K562 (cell line): ENCODE results near the gene STAT4. TPM values are rescaled to one million over a fixed set of nuclear protein-coding genes. Genes with fewer than 3 reads are reported as not detected.

ENCODE experiments used
- ATAC-seq: fragments of 200-7000 bp; cut with Tn5 transposase; 3 replicates; pipeline ENCODE4 v1.9.1; 2020; ENCODE audit warnings: moderate library complexity
- BruUV-seq: library from RNA; stranded (reverse); fragments of 400-500 nt; replicated peaks from 2 replicates; lab custom pipeline; 2021; lab: Mats Ljungman, UMichigan
- CTCF ChIA-PET: fragments of 300-600 bp; formaldehyde crosslinking; extraction: SDS; loops from one replicate; lab custom pipeline; 2021; ENCODE audit warnings: low intra/inter-chr PET ratio; lab: Yijun Ruan, JAX
- POLR2A ChIA-PET: fragments of 300-600, 350-650 bp; sonication (Branson Sonifier 250); formaldehyde crosslinking; extraction: SDS; loops from one replicate; lab custom pipeline; 2021; ENCODE audit warnings: antibody characterized with exemption, inconsistent platforms; lab: Yijun Ruan, JAX
- DNase-seq, 4 experiments: peaks; one replicate each; pipeline versions ENCODE4 v3.0.0 to v3.0.0-alpha.2; 2011 to 2018; ENCODE audit warnings: low spot score in 3 of 4, mixed read lengths in 3 of 4; ENCODE audit errors: extremely low read depth in 1 of 4
- FAIRE-seq: peaks from 2 replicates; lab custom pipeline; 2011; peaks lifted over from hg19 to GRCh38; lab: Jason Lieb, UNC
- H2AFZ ChIP-seq: 2 replicates; pipeline ENCODE4 v1.6.0; 2011; ENCODE audit warnings: low read depth, low read length, control low read depth, inconsistent platforms
- H3K27ac ChIP-seq: fragments of 200-600 bp; 3 replicates; pipeline ENCODE4 v1.8.0; 2011; ENCODE audit warnings: low read depth, mild to moderate bottlenecking, control low read depth, inconsistent platforms, low read length, moderate library complexity, mixed read lengths; ENCODE audit errors: extremely low read depth
- H3K27me3 ChIP-seq, 2 experiments: fragments of 300-600 bp in 1 of 2; 2 replicates in 1 of 2; 3 replicates in 1 of 2; pipeline versions ENCODE4 v1.6.0 to v1.8.0; 2011; ENCODE audit warnings: inconsistent platforms in 2 of 2, low read length in 2 of 2, mild to moderate bottlenecking in 1 of 2, mixed read lengths in 1 of 2, moderate library complexity in 1 of 2; ENCODE audit not compliant: control insufficient read depth in 2 of 2, insufficient read depth in 2 of 2
- H3K36me3 ChIP-seq: fragments of 300-600 bp; 3 replicates; pipeline ENCODE4 v1.8.0; 2011; ENCODE audit warnings: mild to moderate bottlenecking, low read length, inconsistent platforms; ENCODE audit not compliant: control insufficient read depth, insufficient read depth
- H3K4me1 ChIP-seq, 2 experiments: fragments of 200-600 bp in 1 of 2; replicated peaks in 1 of 2; 2 replicates in 1 of 2; 3 replicates in 1 of 2; pipeline versions ENCODE4 v1.5.1 to v1.8.0; 2011; ENCODE audit warnings: inconsistent platforms in 2 of 2, low read length in 2 of 2, mild to moderate bottlenecking in 1 of 2, mixed read lengths in 1 of 2, moderate library complexity in 1 of 2; ENCODE audit not compliant: control insufficient read depth in 2 of 2, insufficient read depth in 2 of 2
- H3K4me2 ChIP-seq: 2 replicates; pipeline ENCODE4 v1.6.1; 2011; ENCODE audit warnings: low read length, control low read depth, inconsistent platforms, mixed read lengths; ENCODE audit not compliant: insufficient read depth
- H3K4me3 ChIP-seq: fragments of 200-600 bp; sonication (generic), shearing (Covaris generic); 2 replicates; pipeline ENCODE4 v1.5.1; 2016; ENCODE audit warnings: control low read depth, inconsistent platforms
- H3K79me2 ChIP-seq: fragments of 200-600 bp; 3 replicates; pipeline ENCODE4 v1.8.0; 2011; ENCODE audit warnings: low read length, inconsistent platforms; ENCODE audit not compliant: control insufficient read depth, insufficient read depth
- H3K9ac ChIP-seq, 2 experiments: 2 replicates each; pipeline versions ENCODE4 v1.6.0 to v1.6.1; 2011; ENCODE audit warnings: low read depth in 2 of 2, low read length in 2 of 2, control low read depth in 1 of 2, inconsistent platforms in 1 of 2, mild to moderate bottlenecking in 1 of 2, mixed read lengths in 1 of 2; ENCODE audit not compliant: insufficient read depth in 1 of 2
- H3K9me1 ChIP-seq: one replicate; pipeline ENCODE4 v1.6.0; 2011; ENCODE audit warnings: inconsistent platforms, mild to moderate bottlenecking, low read length, moderate library complexity; ENCODE audit not compliant: control insufficient read depth, insufficient read depth
- H3K9me3 ChIP-seq: replicated peaks from 2 replicates; pipeline ENCODE4 v1.5.1; 2011; ENCODE audit warnings: low read depth, low read length, inconsistent platforms; ENCODE audit not compliant: control insufficient read depth, insufficient read depth
- H4K20me1 ChIP-seq: replicated peaks from 2 replicates; pipeline ENCODE4 v1.6.1; 2011; ENCODE audit warnings: low read length, inconsistent platforms, mixed read lengths; ENCODE audit not compliant: control insufficient read depth, insufficient read depth
- BMI1 ChIP-seq: fragments of 150-350 bp; IDR thresholded peaks from 2 replicates; pipeline ENCODE4 v1.6.1; 2014; ENCODE audit warnings: low read length
- EWSR1 ChIP-seq: fragments of 450-650 bp; IDR thresholded peaks from 2 replicates; pipeline ENCODE4 v1.6.1; 2018; ENCODE audit warnings: borderline replicate concordance, mild to moderate bottlenecking, low read depth, moderate library complexity; ENCODE audit not compliant: partially characterized antibody
- HOXB6 ChIP-seq: fragments of 250-450 bp; sonication (Bioruptor Pico); IDR thresholded peaks from 2 replicates; pipeline ENCODE4 v1.5.1; 2022; ENCODE audit warnings: mild to moderate bottlenecking, borderline replicate concordance
- KLF13 ChIP-seq: fragments of 450-650 bp; IDR thresholded peaks from 2 replicates; pipeline ENCODE4 v1.6.1; 2016; ENCODE audit warnings: missing genetic modification characterization, low read depth, mild to moderate bottlenecking, missing compliant biosample characterization, moderate library complexity, borderline replicate concordance
- NONO ChIP-seq, 2 experiments: fragments of 200-400 bp in 1 of 2; fragments of 450-650 bp in 1 of 2; formaldehyde crosslinking in 1 of 2; IDR thresholded peaks; 2 replicates each; pipeline ENCODE4 v1.6.1; 2017; ENCODE audit warnings: low read depth in 2 of 2, mild to moderate bottlenecking in 2 of 2, moderate library complexity in 2 of 2, low read length in 1 of 2
- RBM17 ChIP-seq: fragments of 200-400 bp; formaldehyde crosslinking; IDR thresholded peaks from 2 replicates; pipeline ENCODE4 v1.6.1; 2017; ENCODE audit warnings: low read depth, mild to moderate bottlenecking, low read length, borderline replicate concordance
- SIRT6 ChIP-seq: IDR thresholded peaks from one replicate; pipeline ENCODE4 v1.6.1; 2012; ENCODE audit warnings: low read depth, mild to moderate bottlenecking, control low read depth, inconsistent platforms, low read length, moderate library complexity
- TAF15 ChIP-seq: fragments of 200-400 bp; formaldehyde crosslinking; IDR thresholded peaks from 2 replicates; pipeline ENCODE4 v1.6.1; 2017; ENCODE audit warnings: mild to moderate bottlenecking, low read depth, low read length, moderate library complexity
- ZC3H11A ChIP-seq: IDR thresholded peaks from 2 replicates; pipeline ENCODE4 v1.6.1; 2012; ENCODE audit warnings: low read depth, low read length, improper control_type of control experiment
- WGBS: fragments of 100-300 bp; shearing (Covaris generic); methylation state at CpG from one replicate; pipeline ENCODE4 v1.1.6; 2016; ENCODE audit warnings: low coverage, mixed read lengths; ENCODE audit not compliant: insufficient coverage; ENCODE audit errors: missing lambda C conversion rate; 5-methylcytosine and 5-hydroxymethylcytosine counted together
- in situ Hi-C: fragments of 300-500 bp; cut with MboI; formaldehyde crosslinking; loops from 4 replicates; pipeline ENCODE4 v1.15.0; 2018; ENCODE audit warnings: inconsistent platforms, mixed read lengths
- intact Hi-C: fragments of 100-400 bp; cut with micrococcal nuclease; formaldehyde crosslinking; loops from 2 replicates; pipeline ENCODE4 v1.14.2; 2022
- polyA plus RNA-seq, 8 experiments: library from polyadenylated mRNA; depleted of rRNA in 4 of 8; stranded (reverse) in 5 of 8; unstranded in 3 of 8; fragments of >200 nt; fragmentation: Nextera tagmentation in 2 of 8; fragmentation: Illumina TruSeq in 1 of 8; extraction: Ambion mirVana in 2 of 8; extraction: Trizol in 1 of 8; gene quantifications; 2 replicates each; pipeline versions ENCODE4 v1.2.1 to v1.2.3, GENCODE V29; 2011 to 2014; ENCODE audit warnings: inconsistent platforms in 1 of 8, missing spikeins in 1 of 8
- total RNA-seq, 7 experiments: library from RNA; depleted of rRNA in 6 of 7; stranded (reverse); fragments of >200 nt in 6 of 7; fragmentation: Illumina TruSeq in 2 of 7; extraction: Trizol in 2 of 7; gene quantifications; 2 replicates each; pipeline versions ENCODE4 v1.2.1 to v1.2.3, GENCODE V29; 2011 to 2021; ENCODE audit warnings: low replicate concordance in 1 of 7
- TF ChIP-seq, protein P1 (sequence below): fragments of 450-650 bp; formaldehyde crosslinking; IDR thresholded peaks from 2 replicates; pipeline ENCODE4 v1.4.0; 2022; ENCODE audit warnings: mild to moderate bottlenecking, moderate library complexity
- TF ChIP-seq, protein P2 (sequence below): sonication (generic); formaldehyde crosslinking; IDR thresholded peaks from 2 replicates; pipeline ENCODE4 v1.4.0; 2020; ENCODE audit warnings: mild to moderate bottlenecking, missing genetic modification reagents

STAT4 gene
- total and polyA plus RNA-seq, 9 of the 15 experiments (the other 6 are each of a cell fraction or from before 2014, with no cell fraction given) = 0.01 to 0.06 (median 0.03) TPM; not detected in 6

GRCh38 chr2:191053256-191053655, 97.5 kb downstream of the STAT4 start:
- TF ChIP-seq EWSR1 = no peak
- TF ChIP-seq ZC3H11A = no peak
- no peak for TF ChIP-seq HOXB6 (CRISPR knock-in tag)
- TF ChIP-seq RBM17 = no peak
- no peak for TF ChIP-seq TAF15
- TF ChIP-seq, protein P1, sequence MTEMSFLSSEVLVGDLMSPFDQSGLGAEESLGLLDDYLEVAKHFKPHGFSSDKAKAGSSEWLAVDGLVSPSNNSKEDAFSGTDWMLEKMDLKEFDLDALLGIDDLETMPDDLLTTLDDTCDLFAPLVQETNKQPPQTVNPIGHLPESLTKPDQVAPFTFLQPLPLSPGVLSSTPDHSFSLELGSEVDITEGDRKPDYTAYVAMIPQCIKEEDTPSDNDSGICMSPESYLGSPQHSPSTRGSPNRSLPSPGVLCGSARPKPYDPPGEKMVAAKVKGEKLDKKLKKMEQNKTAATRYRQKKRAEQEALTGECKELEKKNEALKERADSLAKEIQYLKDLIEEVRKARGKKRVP (CRISPR knock-in tag) = no peak
- no peak for TF ChIP-seq KLF13
- TF ChIP-seq SIRT6 = no peak
- no peak for TF ChIP-seq NONO (IDR thresholded peaks at IDR 0.05; ENCODE audit: low read depth in 2 of 2, low read length in 1 of 2)
- TF ChIP-seq BMI1 = no peak
- TF ChIP-seq, protein P2, sequence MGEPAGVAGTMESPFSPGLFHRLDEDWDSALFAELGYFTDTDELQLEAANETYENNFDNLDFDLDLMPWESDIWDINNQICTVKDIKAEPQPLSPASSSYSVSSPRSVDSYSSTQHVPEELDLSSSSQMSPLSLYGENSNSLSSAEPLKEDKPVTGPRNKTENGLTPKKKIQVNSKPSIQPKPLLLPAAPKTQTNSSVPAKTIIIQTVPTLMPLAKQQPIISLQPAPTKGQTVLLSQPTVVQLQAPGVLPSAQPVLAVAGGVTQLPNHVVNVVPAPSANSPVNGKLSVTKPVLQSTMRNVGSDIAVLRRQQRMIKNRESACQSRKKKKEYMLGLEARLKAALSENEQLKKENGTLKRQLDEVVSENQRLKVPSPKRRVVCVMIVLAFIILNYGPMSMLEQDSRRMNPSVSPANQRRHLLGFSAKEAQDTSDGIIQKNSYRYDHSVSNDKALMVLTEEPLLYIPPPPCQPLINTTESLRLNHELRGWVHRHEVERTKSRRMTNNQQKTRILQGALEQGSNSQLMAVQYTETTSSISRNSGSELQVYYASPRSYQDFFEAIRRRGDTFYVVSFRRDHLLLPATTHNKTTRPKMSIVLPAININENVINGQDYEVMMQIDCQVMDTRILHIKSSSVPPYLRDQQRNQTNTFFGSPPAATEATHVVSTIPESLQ (CRISPR knock-in tag) = no peak
- intact Hi-C loops = no loop called here
- no peaks in the 10 kb centered on the region for H3K4me1 ChIP-seq
- H3K4me3 ChIP-seq = no peak overlapping the region
- H3K79me2 ChIP-seq = no peaks in the 10 kb centered on the region
- 2% methylated on average over 6 of the region's 6 CpGs for WGBS
- DNase-seq = no peak
- POLR2A ChIA-PET = interaction anchor here (1.7 kb wide), 1 partner anchor 15 kb away, joined by 5 read pairs; no protein-coding TSS in a partner anchor
- H4K20me1 ChIP-seq = no peaks in the 10 kb centered on the region
- H3K27me3 ChIP-seq = peaks cover 0 to 2% of the 10 kb centered on the region in 2 experiments; a peak in 1 of 5 replicates
- no peak overlapping the region for H3K4me2 ChIP-seq
- ATAC-seq = no peak
- CTCF ChIA-PET = no interaction called here
- BruUV-seq = no TSS peak
- H3K9ac ChIP-seq = no peak overlapping the region
- H2AFZ ChIP-seq = no peak overlapping the region
- no peaks in the 10 kb centered on the region for H3K9me1 ChIP-seq
- FAIRE-seq = no peak
- in situ Hi-C loops = no loop called here
- no peak overlapping the region for H3K27ac ChIP-seq
- H3K9me3 ChIP-seq = no peaks in the 10 kb centered on the region
- no peaks in the 10 kb centered on the region for H3K36me3 ChIP-seq
